SJCRH30 (cell line): ENCODE measurements around the gene RPL18. TPM values are rescaled to one million over a fixed set of nuclear protein-coding genes. Genes with fewer than 3 reads are reported as not detected.
"Not testable (repeated sequence)": the region's sequence is repeated elsewhere in the genome, so short reads cannot be mapped to it uniquely, and the experiment has no call there.

Experiments
- DNase-seq, 2 experiments: peaks; one replicate each; pipeline ENCODE4 v3.0.0-alpha.2; 2015 to 2020
- H3K27ac ChIP-seq: fragments of 250-450 bp; sonication (Bioruptor Pico); 2 replicates; pipeline ENCODE4 v1.5.1; 2020; ENCODE audit warnings: mild to moderate bottlenecking, moderate library complexity
- H3K27me3 ChIP-seq: fragments of 250-450 bp; sonication (Bioruptor Pico); 2 replicates; pipeline ENCODE4 v1.5.1; 2020; ENCODE audit warnings: mild to moderate bottlenecking, moderate library complexity
- H3K36me3 ChIP-seq: fragments of 250-450 bp; sonication (Bioruptor Pico); 2 replicates; pipeline ENCODE4 v1.5.1; 2020; ENCODE audit warnings: mild to moderate bottlenecking, moderate library complexity
- H3K4me1 ChIP-seq: fragments of 250-450 bp; sonication (Bioruptor Pico); 2 replicates; pipeline ENCODE4 v1.5.1; 2020; ENCODE audit warnings: mild to moderate bottlenecking, moderate library complexity
- H3K4me3 ChIP-seq: fragments of 250-450 bp; sonication (Bioruptor Pico); 2 replicates; pipeline ENCODE4 v1.5.1; 2020; ENCODE audit warnings: mild to moderate bottlenecking, moderate library complexity
- H3K9me3 ChIP-seq: fragments of 250-450 bp; sonication (Bioruptor Pico); replicated peaks from 2 replicates; pipeline ENCODE4 v1.5.1; 2020; ENCODE audit warnings: mild to moderate bottlenecking, moderate library complexity
- total RNA-seq: library from RNA; depleted of rRNA; stranded (reverse); fragments of >200 nt; shearing (Covaris generic); gene quantifications from 2 replicates; pipeline ENCODE4 v1.2.3, GENCODE V29; 2014

The RPL18 gene
- total RNA-seq, 1 experiment from 2014 or later, result 1,609 TPM

- peaks cover 26% of the 10 kb centered on the region for H3K4me1 ChIP-seq
- peak within 1 kb of the TSS; percentile 88 for H3K27ac ChIP-seq
- DNase-seq, result no peak
- no peaks in the 10 kb centered on the region for H3K27me3 ChIP-seq
- H3K36me3 ChIP-seq, result no peaks in the 10 kb centered on the region
- peak within 1 kb of the TSS; percentile 57 for H3K4me3 ChIP-seq
- H3K9me3 ChIP-seq, result no peaks in the 10 kb centered on the region
Observed at GRCh38 chr19:48636859-48637448, 18.0 kb upstream of the RPL18 start, which contains the start of gene DBP. TSS of gene DBP (minus strand) at chr19:48637379. CDS start at chr19:48636994, 385 bp downstream.

GRCh38 chr19:48635966-48636858, 17.2 kb upstream of the RPL18 start:
- Histone ChIP-seq H3K36me3 (no peaks in the 10 kb centered on the region), H3K27ac (no peak overlapping the region), H3K27me3 (no peaks in the 10 kb centered on the region), H3K4me1 (peaks cover 26% of the 10 kb centered on the region), H3K4me3 (peak overlapping the region; percentile 57), H3K9me3 (no peaks in the 10 kb centered on the region)
- no peak for DNase-seq

- Histone ChIP-seq H3K27ac (peak overlapping the region; percentile 58), H3K36me3 (no peaks in the 10 kb centered on the region), H3K4me3 (peak overlapping the region; percentile 50), H3K9me3 (no peaks in the 10 kb centered on the region), H3K4me1 (peaks cover 26% of the 10 kb centered on the region), H3K27me3 (no peaks in the 10 kb centered on the region)
- DNase-seq, result peak; percentile 44 to 75
Observed at GRCh38 chr19:48635263-48635965, 16.4 kb upstream of the RPL18 start.

GRCh38 chr19:48634424-48635262, 15.7 kb upstream of the RPL18 start:
- peak overlapping the region; percentile 50 for H3K4me3 ChIP-seq
- peak; percentile 96 to 97 for DNase-seq
- no peaks in the 10 kb centered on the region for H3K27me3 ChIP-seq
- no peaks in the 10 kb centered on the region for H3K9me3 ChIP-seq
- H3K4me1 ChIP-seq, result peaks cover 26% of the 10 kb centered on the region
- H3K36me3 ChIP-seq, result peaks cover 3% of the 10 kb centered on the region; the same call in 1 of the 2 replicates
- peak overlapping the region; percentile 58 for H3K27ac ChIP-seq

GRCh38 chr19:48634036-48634342, 15.0 kb upstream of the RPL18 start:
- no peak for DNase-seq
- peak overlapping the region; percentile 50 for H3K4me3 ChIP-seq
- peaks cover 6% of the 10 kb centered on the region; the same call in 1 of the 2 replicates for H3K36me3 ChIP-seq
- H3K9me3 ChIP-seq, result no peaks in the 10 kb centered on the region
- peaks cover 26% of the 10 kb centered on the region for H3K4me1 ChIP-seq
- peak overlapping the region; percentile 58 for H3K27ac ChIP-seq
- no peaks in the 10 kb centered on the region for H3K27me3 ChIP-seq

- H3K27me3 ChIP-seq, result no peaks in the 10 kb centered on the region
- H3K4me1 ChIP-seq, result peaks cover 23% of the 10 kb centered on the region
- peak overlapping the region; percentile 58; the same call in 1 of the 2 replicates for H3K27ac ChIP-seq
- peaks cover 6% of the 10 kb centered on the region; the same call in 1 of the 2 replicates for H3K36me3 ChIP-seq
- no peak for DNase-seq
- H3K4me3 ChIP-seq, result peak overlapping the region; percentile 50
- no peaks in the 10 kb centered on the region for H3K9me3 ChIP-seq
Observed at GRCh38 chr19:48633148-48634035, 14.4 kb upstream of the RPL18 start.

GRCh38 chr19:48632692-48633147, 13.7 kb upstream of the RPL18 start:
- Histone ChIP-seq H3K27ac (no peak overlapping the region), H3K27me3 (no peaks in the 10 kb centered on the region), H3K4me1 (peaks cover 21% of the 10 kb centered on the region), H3K4me3 (no peak overlapping the region), H3K9me3 (no peaks in the 10 kb centered on the region), H3K36me3 (peaks cover 6% of the 10 kb centered on the region; the same call in 1 of the 2 replicates)
- DNase-seq, result peak in 1 of 2 experiments; percentile 45

GRCh38 chr19:48632286-48632685, 13.3 kb upstream of the RPL18 start:
- not testable (repeated sequence) for H3K36me3 ChIP-seq, DNase-seq, H3K27ac ChIP-seq, H3K4me3 ChIP-seq, H3K27me3 ChIP-seq, H3K9me3 ChIP-seq
- H3K4me1 ChIP-seq, result peaks cover 21% of the 10 kb centered on the region

GRCh38 chr19:48631225-48631624, 12.2 kb upstream of the RPL18 start:
- Histone ChIP-seq H3K4me1 (peaks cover 19% of the 10 kb centered on the region), H3K9me3 (no peaks in the 10 kb centered on the region), H3K36me3 (peaks cover 6% of the 10 kb centered on the region; the same call in 1 of the 2 replicates), H3K27me3 (no peaks in the 10 kb centered on the region), H3K27ac (no peak overlapping the region), H3K4me3 (no peak overlapping the region)
- no peak for DNase-seq

GRCh38 chr19:48630296-48631063, 11.5 kb upstream of the RPL18 start:
- Histone ChIP-seq H3K36me3 (peaks cover 6% of the 10 kb centered on the region; the same call in 1 of the 2 replicates), H3K4me1 (peaks cover 19% of the 10 kb centered on the region), H3K9me3 (no peaks in the 10 kb centered on the region), H3K4me3 (no peak overlapping the region), H3K27me3 (no peaks in the 10 kb centered on the region), H3K27ac (no peak overlapping the region)
- DNase-seq, result no peak

- no peak for DNase-seq
- Histone ChIP-seq H3K4me3 (no peak overlapping the region), H3K36me3 (peaks cover 6% of the 10 kb centered on the region; the same call in 1 of the 2 replicates), H3K27me3 (no peaks in the 10 kb centered on the region), H3K27ac (no peak overlapping the region), H3K9me3 (no peaks in the 10 kb centered on the region), H3K4me1 (peaks cover 20% of the 10 kb centered on the region)
Observed at GRCh38 chr19:48629599-48630295, 10.8 kb upstream of the RPL18 start.

GRCh38 chr19:48629297-48629598, 10.3 kb upstream of the RPL18 start:
- DNase-seq, result no peak
- Histone ChIP-seq H3K4me1 (peaks cover 18% of the 10 kb centered on the region), H3K9me3 (no peaks in the 10 kb centered on the region), H3K27me3 (no peaks in the 10 kb centered on the region), H3K27ac (no peak overlapping the region), H3K36me3 (peaks cover 6% of the 10 kb centered on the region; the same call in 1 of the 2 replicates), H3K4me3 (no peak overlapping the region)
